HCT116 (cell line): ENCODE results near the gene SLC3A2.

Experiments
- CEBPB ChIP-seq: IDR thresholded peaks from 2 replicates; pipeline ENCODE4 v1.6.1; 2012; ENCODE audit warnings: low read depth
- CTCF ChIP-seq, 3 experiments: fragments of 200-600 bp in 1 of 3; sonication (generic) in 1 of 3; IDR thresholded peaks in 2 of 3; conservative IDR thresholded peaks in 1 of 3; 2 replicates each; pipeline ENCODE4 v1.5.1; 2012 to 2017; ENCODE audit warnings: low read depth in 2 of 3, low read length in 2 of 3, antibody characterized with exemption in 1 of 3, borderline replicate concordance in 1 of 3, control low read depth in 1 of 3, mild to moderate bottlenecking in 1 of 3, mixed read lengths in 1 of 3, mixed run types in 1 of 3, moderate library complexity in 1 of 3; ENCODE audit not compliant: insufficient read depth in 1 of 3
- EZH2 ChIP-seq: fragments of 200-600 bp; sonication (generic); IDR thresholded peaks from 2 replicates; pipeline ENCODE4 v1.6.1; 2017; ENCODE audit warnings: antibody characterized with exemption, mixed run types
- JUND ChIP-seq: IDR thresholded peaks from 2 replicates; pipeline ENCODE4 v1.6.1; 2012
- POLR2A ChIP-seq: IDR thresholded peaks from 2 replicates; pipeline ENCODE4 v1.7.0; 2011; ENCODE audit warnings: borderline replicate concordance; ENCODE audit not compliant: insufficient read depth, insufficient read length; ENCODE audit errors: extremely low read depth
- POLR2AphosphoS5 ChIP-seq: IDR thresholded peaks from 2 replicates; pipeline ENCODE4 v1.6.1; 2011; ENCODE audit warnings: mild to moderate bottlenecking, low read depth, low read length, moderate library complexity
- SP1 ChIP-seq: IDR thresholded peaks from 2 replicates; pipeline ENCODE4 v1.6.1; 2012; ENCODE audit warnings: low read depth
- SRF ChIP-seq: IDR thresholded peaks from 2 replicates; pipeline ENCODE4 v1.6.1; 2012; ENCODE audit warnings: low read depth
- YY1 ChIP-seq: IDR thresholded peaks from 2 replicates; pipeline ENCODE4 v1.6.1; 2011; ENCODE audit warnings: low read length, low read depth, moderate library complexity, mild to moderate bottlenecking; ENCODE audit not compliant: insufficient replicate concordance; ENCODE audit errors: extremely low read depth
- ZBTB33 ChIP-seq: IDR thresholded peaks from 2 replicates; pipeline ENCODE4 v1.6.1; 2011; ENCODE audit warnings: mild to moderate bottlenecking, low read length, moderate library complexity; ENCODE audit not compliant: insufficient replicate concordance; ENCODE audit errors: extremely low read depth
- ZFX ChIP-seq: fragments of 450-650 bp; IDR thresholded peaks from 2 replicates; pipeline ENCODE4 v1.6.1; 2017

- TF ChIP-seq JUND: no peak
- TF ChIP-seq ZFX: no peak
- TF ChIP-seq CTCF (IDR thresholded peaks at IDR 0.05 in 2 of 3, conservative IDR thresholded peaks at IDR 0.05 in 1 of 3; ENCODE audit: borderline replicate concordance in 1 of 3, insufficient read depth in 1 of 3, low read depth in 2 of 3, low read length in 2 of 3): no peak
- TF ChIP-seq ZBTB33: no peak
- no peak for TF ChIP-seq SRF
- TF ChIP-seq EZH2: no peak
- TF ChIP-seq CEBPB: no peak
- TF ChIP-seq YY1: no peak
- no peak for TF ChIP-seq SP1
- no peak for TF ChIP-seq POLR2A
- no peak for TF ChIP-seq POLR2AphosphoS5
Measured at GRCh38 chr11:62853279-62853965, 27.3 kb upstream of the SLC3A2 start.
